CD14-positive monocyte (primary cell): Measurements from ENCODE around the gene OR2B6. TPM values are rescaled to one million over a fixed set of nuclear protein-coding genes. Genes with fewer than 3 reads are reported as not detected.

Experiments used
- DNase-seq, 3 donors: peaks; one replicate each; pipeline ENCODE4 v3.0.0-alpha.2; 2011 to 2022
- H2AFZ ChIP-seq: 2 replicates; pipeline ENCODE4 v1.6.0; 2012; ENCODE audit warnings: mild to moderate bottlenecking, low read depth, low read length, inconsistent platforms; ENCODE audit not compliant: insufficient read depth, poor library complexity, severe bottlenecking
- H3K27ac ChIP-seq, 2 donors: 1 replicate in 1 of 2; 2 replicates in 1 of 2; pipeline ENCODE4 v1.5.1; 2012 to 2013; ENCODE audit warnings: low read length in 2 of 2, control low read depth in 1 of 2, inconsistent platforms in 1 of 2, low read depth in 1 of 2, mild to moderate bottlenecking in 1 of 2
- H3K27me3 ChIP-seq, 2 donors: one replicate each; pipeline versions ENCODE4 v1.6.0 to v1.6.1; 2011 to 2013; ENCODE audit warnings: low read length in 2 of 2; ENCODE audit not compliant: control insufficient read depth in 2 of 2, insufficient read depth in 2 of 2
- H3K36me3 ChIP-seq, 2 donors: replicated peaks in 1 of 2; 1 replicate in 1 of 2; 2 replicates in 1 of 2; pipeline versions ENCODE4 v1.5.1 to v1.6.1; 2012 to 2013; ENCODE audit warnings: low read length in 2 of 2, control low read depth in 1 of 2, inconsistent platforms in 1 of 2, mild to moderate bottlenecking in 1 of 2; ENCODE audit not compliant: insufficient read depth in 2 of 2, control insufficient read depth in 1 of 2
- H3K4me1 ChIP-seq, 2 donors: 1 replicate in 1 of 2; 2 replicates in 1 of 2; pipeline versions ENCODE4 v1.5.1 to v1.6.1; 2012 to 2013; ENCODE audit warnings: low read length in 2 of 2, control low read depth in 1 of 2, inconsistent platforms in 1 of 2, mild to moderate bottlenecking in 1 of 2, moderate library complexity in 1 of 2; ENCODE audit not compliant: insufficient read depth in 2 of 2, control insufficient read depth in 1 of 2
- H3K4me2 ChIP-seq: replicated peaks from 2 replicates; pipeline ENCODE3; 2012; ENCODE audit warnings: low read length, moderate library complexity, mild to moderate bottlenecking; ENCODE audit not compliant: poor library complexity, severe bottlenecking; ENCODE audit errors: extremely low read depth
- H3K4me3 ChIP-seq, 3 experiments: fragments of 200-600 bp in 1 of 3; sonication (generic) in 1 of 3; replicated peaks in 1 of 3; 1 replicate in 2 of 3; 2 replicates in 1 of 3; pipeline ENCODE4 v1.5.1; 2011 to 2013; ENCODE audit warnings: low read length in 3 of 3, mild to moderate bottlenecking in 3 of 3, control low read depth in 2 of 3, low read depth in 2 of 3, inconsistent platforms in 1 of 3, moderate library complexity in 1 of 3
- H3K79me2 ChIP-seq: 2 replicates; pipeline ENCODE4 v1.6.0; 2012; ENCODE audit warnings: mild to moderate bottlenecking, control low read depth, inconsistent platforms, low read length, moderate library complexity; ENCODE audit not compliant: insufficient read depth
- H3K9ac ChIP-seq: 2 replicates; pipeline ENCODE4 v1.6.0; 2017; ENCODE audit warnings: low read length, mild to moderate bottlenecking; ENCODE audit not compliant: insufficient read depth, poor library complexity, severe bottlenecking
- H3K9me3 ChIP-seq, 2 donors: replicated peaks in 1 of 2; 1 replicate in 1 of 2; 2 replicates in 1 of 2; pipeline versions ENCODE4 v1.5.1 to v1.6.1; 2012 to 2013; ENCODE audit warnings: low read length in 2 of 2, control low read depth in 1 of 2; ENCODE audit not compliant: control insufficient read depth in 1 of 2, insufficient read depth in 1 of 2
- H4K20me1 ChIP-seq: 2 replicates; pipeline ENCODE4 v1.6.0; 2012; ENCODE audit warnings: mild to moderate bottlenecking, low read length, control low read depth, moderate library complexity; ENCODE audit not compliant: insufficient read depth
- H3K27ac Mint-ChIP-seq, 7 donors: one replicate each; pipeline ENCODE4 v1.8.0; 2020; ENCODE audit warnings: mild to moderate bottlenecking in 7 of 7, mixed read lengths in 7 of 7, moderate library complexity in 6 of 7, inconsistent platforms in 2 of 7
- H3K27me3 Mint-ChIP-seq, 3 donors: one replicate each; pipeline ENCODE4 v1.8.0; 2021 to 2022; ENCODE audit warnings: low read depth in 3 of 3, mild to moderate bottlenecking in 3 of 3, mixed read lengths in 3 of 3, moderate library complexity in 3 of 3, inconsistent platforms in 1 of 3
- H3K36me3 Mint-ChIP-seq, 2 donors: one replicate each; pipeline ENCODE4 v1.8.0; 2020; ENCODE audit warnings: mixed read lengths in 2 of 2, inconsistent platforms in 1 of 2, mild to moderate bottlenecking in 1 of 2
- H3K4me1 Mint-ChIP-seq: one replicate; pipeline ENCODE4 v1.8.0; 2020; ENCODE audit warnings: mild to moderate bottlenecking, mixed read lengths
- H3K4me3 Mint-ChIP-seq, 2 donors: one replicate each; pipeline ENCODE4 v1.8.0; 2020; ENCODE audit warnings: mild to moderate bottlenecking in 2 of 2, mixed read lengths in 2 of 2, moderate library complexity in 1 of 2
- H3K9me3 Mint-ChIP-seq, 7 donors: one replicate each; pipeline ENCODE4 v1.8.0; 2020 to 2022; ENCODE audit warnings: mixed read lengths in 7 of 7, mild to moderate bottlenecking in 6 of 7, moderate library complexity in 6 of 7, inconsistent platforms in 2 of 7
- CTCF ChIP-seq: fragments of 200-600 bp; IDR thresholded peaks from one replicate; pipeline ENCODE4 v1.8.0; 2022; ENCODE audit warnings: antibody characterized with exemption, mild to moderate bottlenecking
- WGBS: methylation state at CpG from one replicate; pipeline ENCODE4 v1.1.5; 2013; ENCODE audit warnings: missing lambda C conversion rate; ENCODE audit not compliant: insufficient coverage; 5-methylcytosine and 5-hydroxymethylcytosine counted together
- intact Hi-C, 2 donors: fragments of 100-400 bp; cut with micrococcal nuclease; formaldehyde crosslinking; loops; one replicate each; pipeline versions ENCODE4 v1.15.0 to v1.15.1; 2023
- polyA plus RNA-seq, 3 donors: library from polyadenylated mRNA; depleted of rRNA in 1 of 3; unstranded in 2 of 3; stranded (reverse) in 1 of 3; fragments of 300-500 nt in 2 of 3; fragments of >200 nt in 1 of 3; fragmentation: Illumina TruSeq in 2 of 3; gene quantifications; 1 replicate in 2 of 3; 2 replicates in 1 of 3; pipeline ENCODE4 v1.2.3, GENCODE V29; 2012 to 2021

Gene OR2B6
- polyA plus RNA-seq, 3 donors, result not detected

DNA sequence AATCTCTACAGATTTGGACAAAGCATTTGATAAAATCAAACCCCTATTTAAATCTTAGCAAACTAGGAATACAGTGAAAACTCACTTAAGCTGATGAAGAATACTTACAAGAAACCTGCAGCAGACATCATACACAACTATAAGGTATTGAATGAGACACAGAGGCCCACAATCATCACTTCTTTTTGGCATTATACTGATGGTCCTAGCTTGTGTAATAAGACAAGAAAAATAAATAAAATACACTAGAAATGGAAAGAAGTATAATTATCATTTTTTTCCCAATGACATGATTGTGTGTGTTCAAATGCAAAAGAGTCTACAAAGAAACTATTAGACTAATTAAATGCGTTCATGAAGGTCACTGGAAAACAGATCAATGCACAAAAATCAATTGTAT is 8.8 kb upstream of the OR2B6 start:
- H3K27me3 Mint-ChIP-seq, result peaks cover 2 to 5% (median 2%) of the 10 kb centered on the region in 3 donors
- Histone ChIP-seq H3K4me2 (no peak overlapping the region), H3K36me3 (no peaks in the 10 kb centered on the region), H3K4me3 (no peak overlapping the region), H3K79me2 (no peaks in the 10 kb centered on the region), H3K9me3 (no peaks in the 10 kb centered on the region), H2AFZ (no peak overlapping the region), H3K9ac (no peak overlapping the region), H3K27ac (no peak overlapping the region), H3K4me1 (no peaks in the 10 kb centered on the region), H3K27me3 (peaks cover 0 to 5% of the 10 kb centered on the region in 2 donors), H4K20me1 (no peaks in the 10 kb centered on the region)
- no peak overlapping the region for H3K27ac Mint-ChIP-seq
- no peak for TF ChIP-seq CTCF
- H3K9me3 Mint-ChIP-seq, result peaks cover 0 to 8% (median 2%) of the 10 kb centered on the region in 7 donors
- intact Hi-C loops, result no loop called here
- no peak for DNase-seq
- no CpG with 5 or more reads among the region's 1 CpG for WGBS
- H3K4me3 Mint-ChIP-seq, result no peak overlapping the region
- H3K4me1 Mint-ChIP-seq, result no peaks in the 10 kb centered on the region
- H3K36me3 Mint-ChIP-seq, result no peaks in the 10 kb centered on the region

DNA sequence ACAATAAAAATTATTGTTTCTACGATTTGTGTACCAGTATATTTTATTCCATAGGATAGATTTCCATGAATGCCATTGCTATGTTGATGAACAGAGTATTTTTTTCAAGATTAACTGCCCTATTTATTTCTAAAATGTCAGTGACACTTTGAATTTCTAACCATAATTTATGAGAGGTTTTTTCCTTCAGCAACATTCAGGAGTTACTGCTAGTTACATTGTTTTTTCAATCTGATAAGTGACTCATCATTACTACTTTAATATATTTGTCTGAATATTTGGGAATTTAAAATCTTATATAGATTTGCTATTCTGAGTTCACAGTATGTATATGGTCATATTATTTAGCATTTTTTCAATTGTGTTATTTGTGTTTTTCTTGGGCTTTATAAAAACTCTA is 6.0 kb upstream of the OR2B6 start:
- no peaks in the 10 kb centered on the region for H3K79me2 ChIP-seq
- intact Hi-C loops, result no loop called here

More for the DNA sequence above, 6.0 kb upstream of the OR2B6 start:
- Mint-ChIP-seq H3K9me3 (peaks cover 0 to 6% (median 0%) of the 10 kb centered on the region in 7 donors), H3K27me3 (peaks cover 0 to 11% (median 3%) of the 10 kb centered on the region in 3 donors), H3K27ac (no peak overlapping the region), H3K4me3 (no peak overlapping the region), H3K36me3 (no peaks in the 10 kb centered on the region), H3K4me1 (no peaks in the 10 kb centered on the region)
- H4K20me1 ChIP-seq, result no peaks in the 10 kb centered on the region
- H2AFZ ChIP-seq, result no peak overlapping the region
- H3K4me1 ChIP-seq, result no peaks in the 10 kb centered on the region
- TF ChIP-seq CTCF, result no peak
- no peaks in the 10 kb centered on the region for H3K36me3 ChIP-seq
- no peak overlapping the region for H3K4me2 ChIP-seq
- no peak overlapping the region for H3K4me3 ChIP-seq
- H3K9ac ChIP-seq, result no peak overlapping the region
- no peak for DNase-seq
- no CpG with 5 or more reads among the region's 1 CpG for WGBS
- no peaks in the 10 kb centered on the region for H3K9me3 ChIP-seq
- H3K27me3 ChIP-seq, result peaks cover 2 to 5% of the 10 kb centered on the region in 2 donors
- H3K27ac ChIP-seq, result no peak overlapping the region
